Gastroesophageal sphincter (tissue), 3 donors: ENCODE measurements around the gene PLIN1.

Experiments used
- POLR2A ChIP-seq, 2 donors: fragments of 450-650 bp; IDR thresholded peaks; one replicate each; pipeline ENCODE4 v1.6.1; 2017; ENCODE audit warnings: antibody characterized with exemption in 2 of 2, mild to moderate bottlenecking in 2 of 2, moderate library complexity in 1 of 2
- TF ChIP-seq, protein P1 (sequence below), 4 experiments: fragments of 200-600 bp in 2 of 4; fragments of 450-650 bp in 2 of 4; sonication (generic) in 1 of 4; IDR thresholded peaks; one replicate each; pipeline ENCODE4 v1.5.1; 2017 to 2019; ENCODE audit warnings: antibody characterized with exemption in 4 of 4, mild to moderate bottlenecking in 2 of 4, moderate library complexity in 2 of 4

- TF ChIP-seq, protein P1, sequence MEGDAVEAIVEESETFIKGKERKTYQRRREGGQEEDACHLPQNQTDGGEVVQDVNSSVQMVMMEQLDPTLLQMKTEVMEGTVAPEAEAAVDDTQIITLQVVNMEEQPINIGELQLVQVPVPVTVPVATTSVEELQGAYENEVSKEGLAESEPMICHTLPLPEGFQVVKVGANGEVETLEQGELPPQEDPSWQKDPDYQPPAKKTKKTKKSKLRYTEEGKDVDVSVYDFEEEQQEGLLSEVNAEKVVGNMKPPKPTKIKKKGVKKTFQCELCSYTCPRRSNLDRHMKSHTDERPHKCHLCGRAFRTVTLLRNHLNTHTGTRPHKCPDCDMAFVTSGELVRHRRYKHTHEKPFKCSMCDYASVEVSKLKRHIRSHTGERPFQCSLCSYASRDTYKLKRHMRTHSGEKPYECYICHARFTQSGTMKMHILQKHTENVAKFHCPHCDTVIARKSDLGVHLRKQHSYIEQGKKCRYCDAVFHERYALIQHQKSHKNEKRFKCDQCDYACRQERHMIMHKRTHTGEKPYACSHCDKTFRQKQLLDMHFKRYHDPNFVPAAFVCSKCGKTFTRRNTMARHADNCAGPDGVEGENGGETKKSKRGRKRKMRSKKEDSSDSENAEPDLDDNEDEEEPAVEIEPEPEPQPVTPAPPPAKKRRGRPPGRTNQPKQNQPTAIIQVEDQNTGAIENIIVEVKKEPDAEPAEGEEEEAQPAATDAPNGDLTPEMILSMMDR (IDR thresholded peaks at IDR 0.05), result no peak
- no peak for TF ChIP-seq POLR2A (IDR thresholded peaks at IDR 0.05)
Observed at GRCh38 chr15:89648106-89649012, 30.8 kb downstream of the PLIN1 start.
